Urothelium cell line (cell line): ENCODE measurements around the gene TNRC18.

ENCODE experiments used
- DNase-seq: peaks from one replicate; pipeline ENCODE4 v3.0.0; 2011; ENCODE audit warnings: low spot score, mixed read lengths
- FAIRE-seq: peaks from 2 replicates; lab custom pipeline; 2011; peaks lifted over from hg19 to GRCh38; lab: Jason Lieb, UNC

TNRC18 gene

DNA sequence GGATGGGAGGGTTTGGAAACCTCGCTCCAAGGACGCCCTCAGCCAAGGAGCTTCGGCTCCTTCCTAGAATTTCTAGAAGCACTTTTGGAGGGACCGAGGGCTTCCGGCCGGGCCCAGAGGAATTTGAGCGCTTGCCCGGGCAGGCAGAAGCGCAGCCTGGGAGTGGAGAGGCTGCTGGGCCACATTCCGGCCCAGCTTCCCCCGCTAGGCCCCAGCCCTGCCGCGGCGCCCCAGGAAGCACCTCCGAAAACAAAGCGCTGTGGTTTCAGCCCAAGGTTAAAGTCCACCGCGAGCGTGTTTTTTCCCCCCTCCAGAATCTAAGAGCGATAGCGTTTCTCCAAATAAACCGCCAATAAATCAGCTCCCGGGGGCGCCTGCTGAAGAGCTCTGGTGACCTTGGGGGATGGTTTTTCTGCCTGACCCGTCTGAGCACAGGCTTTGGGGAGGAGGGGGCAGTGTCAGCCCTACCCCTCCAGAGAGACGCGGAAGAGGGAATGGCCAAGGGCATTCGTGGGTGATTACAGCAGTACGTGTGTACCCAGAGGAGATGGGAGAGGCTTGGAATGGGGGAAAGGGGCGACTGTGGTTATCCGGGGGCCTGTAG, 5.7 kb upstream of the TNRC18 start:
- FAIRE-seq: peak; percentile 69
- peak; percentile 67 for DNase-seq

DNA sequence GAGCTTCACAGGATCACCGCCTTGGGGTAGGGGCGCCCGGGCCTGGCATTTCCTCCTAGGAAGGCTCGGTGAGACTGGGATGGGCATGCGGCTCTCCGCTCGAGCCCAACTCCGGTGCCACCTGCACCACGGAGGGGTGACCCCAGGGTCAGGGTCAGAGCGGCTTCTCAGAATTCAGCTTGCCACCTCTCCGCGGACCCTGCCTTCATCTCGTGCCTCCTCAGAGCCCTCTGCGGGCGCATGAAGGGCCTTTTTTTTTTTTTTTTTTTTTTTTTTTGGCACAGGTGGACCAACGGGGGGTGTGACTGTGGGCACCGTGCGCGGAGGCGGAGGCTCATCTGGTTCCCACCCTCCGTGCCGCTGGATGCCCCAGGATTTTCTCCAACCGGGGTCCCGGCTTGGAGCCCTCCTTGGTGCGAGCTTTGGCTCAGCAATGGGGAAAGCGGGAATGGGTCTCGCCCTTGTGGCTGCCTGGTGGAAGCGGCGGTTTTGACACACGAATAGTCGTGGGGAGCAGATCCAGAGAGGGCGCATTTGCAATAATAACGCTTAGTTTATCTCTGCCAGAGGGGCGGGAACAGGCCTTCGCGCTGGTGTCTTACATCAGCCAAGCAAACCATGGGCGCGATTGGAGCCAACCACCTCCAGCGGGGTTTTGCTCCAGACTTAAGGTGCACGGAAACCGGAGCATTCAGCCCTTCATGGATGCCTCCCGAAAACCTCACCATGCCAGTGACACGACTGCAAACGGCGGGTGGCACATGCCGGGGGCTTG, 5.0 kb upstream of the TNRC18 start:
- DNase-seq: no peak
- no peak for FAIRE-seq

DNA sequence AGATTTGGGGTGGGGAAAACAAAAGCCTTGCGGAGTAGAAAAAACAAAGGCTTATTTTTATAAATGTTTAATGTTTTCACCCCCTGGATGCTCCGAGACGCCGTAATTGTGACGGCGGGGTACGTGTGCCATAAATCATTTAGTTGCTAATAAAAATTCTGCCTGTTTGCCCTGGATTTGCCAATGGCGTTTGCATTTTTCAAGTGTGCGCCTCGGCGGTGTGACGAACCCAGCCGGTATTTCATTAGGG, 2.5 kb upstream of the TNRC18 start:
- DNase-seq (no peak), FAIRE-seq (no peak)

DNA sequence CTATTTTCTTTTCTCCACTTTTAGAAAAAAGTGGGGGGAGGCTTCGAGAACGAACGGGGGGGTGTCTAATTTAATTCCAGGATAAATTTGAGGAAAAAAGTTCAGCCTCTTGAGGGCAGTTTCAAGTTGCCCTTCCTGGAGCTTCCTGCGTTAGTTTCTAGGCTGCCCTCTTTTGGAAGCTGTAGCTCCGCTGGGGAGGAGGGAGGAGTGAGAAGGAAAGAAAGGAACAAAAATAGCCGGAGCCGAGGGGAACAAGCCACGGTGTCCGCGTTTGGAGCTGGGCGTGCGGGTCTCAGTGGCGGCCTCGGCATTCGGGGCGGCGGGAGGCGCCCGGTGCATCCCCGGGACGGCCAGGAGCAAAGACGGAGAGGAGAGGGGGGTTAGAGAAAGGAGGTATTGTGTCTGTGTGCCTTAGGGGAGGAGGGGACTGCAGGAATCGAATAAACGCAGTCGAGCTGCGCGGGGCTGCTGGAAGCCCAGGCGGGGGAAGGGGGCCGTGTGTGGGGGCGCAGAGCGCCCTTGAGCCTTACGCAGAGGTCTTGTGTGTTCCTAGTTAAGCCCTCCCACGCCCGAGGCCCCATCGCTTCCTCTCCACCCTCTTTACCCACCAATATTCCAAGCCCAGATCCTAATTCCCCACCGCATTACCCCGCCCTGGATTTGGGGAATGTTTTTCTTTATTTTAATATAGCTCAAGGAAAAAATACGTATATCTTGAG, 2.0 kb upstream of the TNRC18 start:
- peak; percentile 85 for DNase-seq
- FAIRE-seq: peak; percentile 89

DNA sequence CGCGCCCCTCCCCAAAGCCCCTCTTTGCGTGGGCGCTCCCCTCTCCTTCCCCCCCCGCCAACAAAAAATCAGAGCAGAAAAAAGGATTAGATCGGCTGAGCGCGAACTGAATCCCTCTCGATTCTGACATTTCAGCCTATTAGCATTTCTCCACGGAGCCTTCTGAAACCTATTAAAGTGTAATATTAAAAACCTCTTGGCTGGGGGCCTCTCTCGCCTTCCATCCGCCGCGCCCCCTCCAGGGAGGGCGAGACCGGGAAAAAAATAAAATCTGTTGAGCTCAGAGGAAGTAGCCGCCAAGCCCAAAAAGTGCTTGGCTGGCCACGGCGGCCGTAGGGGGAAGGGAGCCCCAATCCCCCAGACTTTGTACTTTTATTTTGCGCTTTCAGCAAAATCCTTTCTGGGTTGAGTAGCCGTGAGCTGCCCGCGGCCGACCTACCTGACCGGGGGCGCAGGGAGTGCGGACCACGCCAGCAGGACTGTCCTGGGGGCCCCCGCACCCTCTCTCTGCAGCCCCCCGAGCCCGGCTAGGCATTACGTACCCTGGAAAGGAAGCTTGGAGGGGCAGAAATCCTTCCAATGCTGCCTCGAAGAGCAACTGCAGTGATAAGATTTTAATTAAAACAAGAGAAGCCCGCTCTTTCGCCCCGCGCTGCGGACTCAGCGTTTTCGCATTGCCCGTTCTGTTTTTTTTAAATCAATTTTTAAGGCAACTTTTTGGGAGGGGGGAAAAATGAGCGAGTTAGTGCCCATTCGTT, 1.3 kb upstream of the TNRC18 start:
- no peak for FAIRE-seq
- DNase-seq: peak; percentile 71

DNA sequence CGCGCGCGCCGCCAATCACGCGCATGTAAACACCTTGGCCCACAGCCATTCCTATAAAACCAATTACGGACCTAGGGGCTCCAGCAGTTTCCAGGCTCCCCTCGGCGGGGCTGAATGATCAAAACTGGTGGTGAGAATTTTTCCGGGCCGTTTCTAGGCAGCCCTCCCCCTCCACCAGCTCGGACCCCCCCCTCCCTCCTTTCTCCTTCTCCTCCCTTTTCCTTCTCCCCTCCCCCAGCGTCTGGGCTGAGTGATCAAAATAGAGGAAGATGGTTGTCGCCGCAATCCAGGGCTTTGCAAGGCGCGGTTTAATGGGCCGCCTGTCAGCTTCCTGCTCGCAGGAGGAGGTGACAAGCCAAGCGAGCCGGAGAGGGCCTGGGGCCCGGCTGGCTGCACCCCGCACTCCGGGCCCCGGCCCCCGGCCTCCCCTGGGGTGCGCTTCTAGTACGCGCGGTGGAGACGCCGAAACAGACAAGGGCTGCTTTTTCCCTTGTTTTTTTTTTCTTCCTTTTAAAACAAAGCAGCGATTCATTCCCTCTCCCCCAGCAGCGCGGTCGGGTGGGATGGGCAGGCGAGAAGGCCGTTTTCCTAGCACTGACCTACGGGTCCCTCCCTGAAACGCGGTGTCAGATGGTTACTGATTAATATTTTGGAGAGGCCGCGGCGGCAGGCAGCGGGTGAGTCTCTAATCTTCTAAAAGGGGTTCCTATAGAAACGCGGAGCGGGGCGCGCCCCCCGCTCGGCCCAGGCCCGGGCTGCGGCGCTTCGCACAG, 528 bp upstream of the TNRC18 start:
- FAIRE-seq: peak; percentile 55
- peak; percentile 99 for DNase-seq

DNA sequence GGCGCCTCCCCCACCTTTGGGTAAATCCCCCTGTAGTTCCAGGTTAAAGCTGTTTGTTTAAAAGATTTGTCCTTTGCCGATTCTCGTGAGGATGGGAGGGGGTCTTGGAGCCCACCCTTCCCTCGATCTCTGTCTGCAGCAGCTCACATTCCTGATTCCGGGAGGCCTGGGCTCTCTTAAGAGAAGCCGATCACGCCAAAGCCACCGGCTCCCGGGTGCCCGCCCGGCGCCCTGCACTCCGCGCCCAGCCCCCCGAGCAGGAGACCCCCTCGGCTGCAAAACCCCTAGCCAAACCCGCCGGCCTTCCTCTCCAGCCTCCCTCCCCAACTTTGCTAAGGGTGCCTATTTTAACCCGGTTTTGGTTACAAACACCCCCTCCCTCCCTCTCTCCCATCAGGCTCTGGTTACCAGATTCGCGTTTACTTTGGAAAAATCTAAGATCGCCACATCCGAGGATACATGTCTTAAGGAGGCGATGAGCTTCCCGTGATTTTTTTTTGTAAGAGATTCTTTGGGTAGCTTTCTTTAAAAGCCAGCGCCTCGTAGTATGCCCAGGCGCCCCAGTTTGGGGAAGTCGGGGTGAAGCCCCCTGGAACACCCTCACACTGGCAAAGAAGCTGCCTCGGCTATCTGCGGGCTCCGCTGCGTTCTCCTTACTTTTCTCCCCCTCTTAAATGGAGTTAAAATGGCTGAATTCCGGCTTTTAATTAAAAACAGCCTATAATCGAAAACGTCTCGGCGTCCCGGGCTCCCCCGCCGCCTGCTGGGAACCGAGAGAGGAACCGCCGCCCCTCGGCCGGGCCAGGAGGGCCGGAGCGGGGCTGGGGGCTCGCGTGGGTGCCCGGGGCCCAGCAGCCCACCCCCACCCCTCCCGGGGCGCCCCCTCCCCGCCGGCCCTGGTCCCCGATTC, 983 bp downstream of the TNRC18 start:
- DNase-seq (peak; percentile 63), FAIRE-seq (peak; percentile 73)

DNA sequence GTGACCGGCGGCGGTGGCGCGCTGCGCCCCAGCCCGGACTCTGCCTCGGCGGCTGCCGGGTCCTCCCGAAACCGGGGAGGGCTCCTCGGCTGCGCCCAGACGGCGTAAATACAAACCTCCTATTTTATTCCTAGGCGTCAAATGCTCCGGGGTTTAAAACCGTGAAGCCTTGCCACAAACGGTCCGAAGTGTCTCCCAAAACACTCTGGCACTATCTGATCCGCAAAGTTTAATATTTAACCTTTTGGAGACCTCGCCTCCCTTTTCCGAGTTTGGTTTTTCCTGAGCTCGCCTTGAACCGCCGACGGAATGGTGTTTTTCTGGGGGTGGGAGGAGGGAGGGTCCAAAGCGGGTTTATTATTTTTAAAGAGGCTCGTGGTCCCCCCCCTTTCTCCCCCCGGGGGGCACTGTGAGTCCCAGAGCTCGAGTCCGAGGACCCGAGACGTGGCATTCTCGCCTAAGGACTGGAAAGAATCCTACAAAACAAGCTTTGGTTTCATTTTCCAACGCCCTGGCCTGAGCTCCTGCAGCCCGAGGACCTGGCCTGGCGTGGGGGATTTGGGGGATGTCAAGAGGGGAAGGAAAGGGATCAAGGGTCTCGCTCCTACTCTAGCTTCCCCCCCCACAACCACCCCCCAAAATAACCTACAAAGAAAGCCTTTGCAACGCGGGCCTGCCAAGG, 1.8 kb downstream of the TNRC18 start:
- FAIRE-seq: no peak
- peak; percentile 58 for DNase-seq

DNA sequence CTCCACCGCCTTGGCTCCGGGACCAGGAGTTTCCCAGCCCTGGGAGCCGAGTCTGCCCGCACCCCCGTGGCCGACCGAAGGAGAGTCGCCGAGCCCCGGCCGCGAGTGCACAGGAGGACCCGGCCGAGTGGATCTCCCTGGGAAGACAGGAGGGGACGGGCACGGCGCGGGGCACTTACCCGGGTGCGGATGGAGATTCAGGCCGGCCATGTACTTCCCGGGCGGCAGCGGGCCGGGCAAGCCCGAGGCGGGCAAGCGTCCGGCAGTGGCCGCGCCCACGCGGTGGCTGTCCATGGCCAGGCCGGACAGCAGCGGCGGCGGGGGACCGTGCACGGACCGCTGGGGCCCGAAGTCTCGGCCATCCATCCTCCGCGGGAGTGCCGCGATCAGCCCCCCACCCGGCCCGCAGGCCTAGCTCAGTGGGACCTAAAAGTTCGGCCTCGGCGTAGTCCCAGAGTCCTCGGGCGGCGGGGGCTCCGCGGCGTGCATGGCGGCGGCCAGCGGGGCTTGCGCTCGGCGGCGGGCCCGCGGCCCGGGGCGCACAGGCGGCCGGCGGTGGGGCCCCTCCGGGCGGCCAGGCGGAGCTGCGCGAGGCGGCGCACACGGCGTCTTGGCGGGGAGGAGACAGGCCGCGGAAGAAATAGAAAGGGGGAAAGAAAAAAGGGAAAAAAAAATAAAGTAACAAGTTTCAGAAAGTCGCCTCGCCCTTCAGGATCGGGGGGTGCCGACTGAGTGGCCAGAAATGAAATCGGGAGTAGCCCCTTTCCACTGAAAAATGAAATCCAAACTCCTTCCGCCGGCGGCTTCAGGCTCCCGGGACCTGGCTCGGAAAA, 2.5 kb downstream of the TNRC18 start:
- no peak for FAIRE-seq
- DNase-seq: no peak

DNA sequence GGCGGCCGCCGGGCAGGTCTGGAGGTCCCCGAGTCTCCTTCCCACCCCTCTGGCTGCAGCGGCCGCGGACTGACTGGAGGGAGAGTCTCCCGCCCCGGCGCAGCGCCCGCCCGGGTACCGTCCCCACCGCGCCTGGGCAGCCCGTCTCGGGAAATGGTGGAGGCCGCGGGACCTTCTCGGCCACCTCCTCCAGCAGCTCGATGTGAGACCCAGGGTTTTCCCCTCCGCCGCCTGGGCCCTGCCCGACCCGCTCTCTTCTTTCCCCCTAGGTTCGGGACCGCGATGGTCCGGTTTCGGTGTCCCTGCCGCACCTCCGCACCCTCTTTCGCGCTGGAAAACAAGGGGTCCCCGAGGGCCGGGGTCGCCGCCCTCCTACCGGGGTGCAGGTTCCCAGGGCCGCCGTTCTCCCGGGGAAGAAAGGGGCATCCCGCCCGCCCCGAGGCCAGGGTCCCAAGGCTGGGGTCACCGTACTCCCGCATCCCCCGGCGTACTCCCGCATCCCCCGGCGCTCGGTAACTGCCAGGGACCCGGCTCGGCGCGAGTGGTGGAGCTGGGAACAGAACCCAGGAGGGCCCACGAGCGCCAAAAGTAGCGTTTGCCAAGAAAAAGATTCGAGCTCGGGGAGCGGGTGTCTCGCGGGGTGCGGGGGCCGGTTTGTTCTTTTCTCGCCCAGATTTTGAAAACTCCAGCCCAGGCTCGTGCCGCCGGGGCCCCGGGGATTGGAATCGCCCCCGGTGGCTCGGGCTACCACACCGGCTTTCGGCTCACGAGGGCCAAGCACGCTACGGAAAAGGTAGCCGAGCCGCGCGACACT, 3.4 kb downstream of the TNRC18 start:
- DNase-seq: no peak
- FAIRE-seq: no peak

DNA sequence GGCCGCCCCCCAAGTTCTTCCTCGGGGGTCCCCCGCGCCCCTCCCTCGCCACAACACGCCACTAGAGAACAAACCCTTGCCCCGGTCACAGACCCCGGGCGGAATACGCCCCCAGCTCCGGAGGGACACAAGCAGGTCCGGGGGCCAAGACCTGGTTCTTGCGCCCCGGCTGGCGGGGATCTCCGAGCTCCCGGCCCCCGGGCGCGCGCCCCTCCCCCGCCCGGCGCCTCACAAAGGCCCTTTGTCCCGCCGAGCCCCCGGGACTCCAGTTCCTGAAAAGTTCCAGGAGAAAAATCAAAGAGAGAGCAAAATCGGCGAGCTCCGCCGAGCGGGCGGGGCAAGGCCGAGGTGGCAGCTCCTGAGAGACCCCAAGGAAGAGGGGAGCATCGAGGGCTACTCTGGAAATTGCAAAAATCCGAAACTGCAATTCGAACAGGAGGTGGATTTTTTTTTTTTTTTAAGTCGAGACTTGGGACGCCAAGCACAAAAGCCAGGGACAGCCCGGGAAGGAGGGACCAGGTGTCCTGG, 4.0 kb downstream of the TNRC18 start:
- FAIRE-seq: no peak
- peak; percentile 61 for DNase-seq

DNA sequence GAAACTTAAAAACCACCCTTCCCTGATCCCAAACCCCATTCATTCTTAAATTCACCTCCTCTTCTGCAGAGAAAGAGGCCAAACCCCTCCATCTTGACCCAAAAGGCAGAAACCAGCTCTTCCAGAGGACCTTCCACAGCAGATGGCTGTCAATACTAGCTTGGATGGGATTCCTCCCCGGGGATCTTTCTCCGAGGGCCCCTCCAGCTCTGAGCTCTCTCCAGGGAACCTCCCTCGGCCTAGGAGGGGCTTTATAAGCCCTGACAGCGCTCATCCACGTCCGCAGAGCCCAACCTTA, 5.4 kb downstream of the TNRC18 start:
- FAIRE-seq: no peak

DNA sequence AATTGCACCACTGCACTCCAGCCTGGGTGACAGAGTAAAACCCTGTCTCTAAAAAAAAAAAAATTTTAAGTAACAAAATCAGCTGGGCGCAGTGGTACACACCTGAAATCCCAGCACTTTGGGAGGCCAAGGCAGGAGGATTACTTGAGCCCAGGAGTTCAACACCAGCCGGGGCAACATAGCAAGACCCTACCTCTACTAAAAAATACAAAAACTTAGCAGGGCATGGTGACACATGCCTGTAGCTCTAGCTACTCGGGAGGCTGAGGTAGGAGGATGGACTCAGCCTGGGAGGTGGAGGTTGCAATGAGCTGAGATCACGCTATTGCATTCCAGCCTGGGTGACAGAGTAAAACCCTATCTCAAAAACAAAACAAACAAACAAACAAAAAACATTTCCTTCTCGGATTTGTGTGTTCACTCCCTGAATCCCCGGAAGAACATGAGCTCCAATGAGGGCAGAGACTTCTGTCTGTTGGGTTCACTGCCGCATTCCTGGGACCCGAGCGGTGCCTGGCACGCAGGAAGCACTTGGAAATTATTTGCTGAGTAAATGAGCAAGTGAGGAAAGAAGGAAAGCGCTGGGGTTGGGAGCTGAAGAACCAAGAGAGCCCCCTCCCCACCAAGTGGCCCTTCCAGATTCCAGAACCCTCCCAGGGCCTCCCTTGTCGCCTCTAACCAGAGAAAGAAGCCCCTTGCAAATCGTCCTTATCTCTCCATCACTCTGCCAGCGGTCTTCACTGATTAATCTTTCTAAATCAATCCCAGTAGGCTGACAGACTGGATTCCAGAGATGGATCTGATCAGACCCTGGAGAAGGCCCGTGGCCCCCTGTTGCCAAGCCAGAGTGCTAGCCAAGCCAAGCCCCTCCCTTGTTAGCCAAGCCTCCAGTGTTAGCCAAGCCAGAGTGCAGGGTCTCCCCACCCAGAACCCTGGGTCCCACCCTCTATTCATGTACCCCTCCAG, 6.2 kb downstream of the TNRC18 start:
- DNase-seq: no peak
- FAIRE-seq: peak; percentile 52

More for the DNA sequence above, 5.4 kb downstream of the TNRC18 start:
- no peak for DNase-seq

DNA sequence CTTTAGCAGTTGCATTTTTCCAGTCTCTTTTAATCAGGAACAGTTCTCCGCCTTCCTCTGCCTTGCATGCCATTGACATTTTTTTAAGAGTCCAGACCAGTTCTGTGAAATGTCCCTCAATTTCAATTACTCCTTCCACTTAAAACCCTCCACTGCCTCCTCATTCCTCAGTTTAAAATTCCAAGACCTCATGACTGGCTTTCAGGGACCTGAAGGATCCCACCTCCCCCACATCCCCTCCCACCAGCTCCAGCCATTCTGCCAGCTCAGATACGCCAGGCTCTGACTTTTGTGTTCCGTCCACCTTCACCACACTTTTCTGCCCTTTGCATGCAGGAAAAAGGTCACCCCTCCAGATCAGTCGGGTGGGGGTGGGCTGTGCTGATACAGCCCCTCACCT, 8.7 kb downstream of the TNRC18 start:
- DNase-seq: no peak
- FAIRE-seq: no peak

DNA sequence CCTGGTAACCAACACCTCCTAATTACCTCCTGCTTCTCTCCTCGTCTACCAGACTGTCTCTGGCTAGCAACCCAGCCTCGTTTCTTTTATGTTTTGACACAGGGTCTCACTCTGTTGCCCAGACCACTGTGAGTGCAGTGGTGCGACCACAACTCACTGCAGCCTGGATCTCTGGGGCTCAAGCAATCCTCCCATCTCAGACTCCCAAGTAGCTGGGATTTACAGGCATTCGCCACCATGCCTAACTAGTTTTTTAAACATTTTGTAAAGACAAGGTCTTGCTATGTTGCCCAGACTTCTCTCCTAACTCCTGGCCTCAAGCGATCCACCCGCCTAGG, 10.2 kb downstream of the TNRC18 start:
- DNase-seq (no peak), FAIRE-seq (no peak)

DNA sequence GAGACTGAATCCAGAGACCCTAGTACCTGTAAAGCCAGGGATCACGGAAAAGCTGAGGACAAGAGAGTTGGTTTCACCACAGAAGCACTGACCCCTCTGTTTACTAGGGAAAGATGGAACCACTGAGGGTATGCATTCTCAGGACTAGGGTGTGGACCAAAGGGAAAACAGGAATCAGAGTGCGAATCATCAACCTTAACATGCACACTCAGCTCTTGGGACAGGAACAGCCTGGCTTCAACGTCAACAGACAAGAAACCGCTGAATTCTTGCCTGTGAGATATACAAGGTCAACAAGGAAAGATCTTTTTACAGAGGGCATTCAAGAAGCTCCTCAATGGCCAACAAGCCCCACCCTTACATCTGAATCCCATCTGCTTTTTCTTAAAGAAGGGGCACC, 14.9 kb downstream of the TNRC18 start:
- DNase-seq: no peak

More for the DNA sequence above, 14.9 kb downstream of the TNRC18 start:
- FAIRE-seq: no peak
